ENCODE measurements around the gene TRERF1. TPM values are rescaled to one million over a fixed set of nuclear protein-coding genes. Genes with fewer than 3 reads are reported as not detected.

Gene TRERF1
- total RNA-seq, 4 donors from 2014 or later: 2.5 to 8.0 (median 3.4) TPM

DNA sequence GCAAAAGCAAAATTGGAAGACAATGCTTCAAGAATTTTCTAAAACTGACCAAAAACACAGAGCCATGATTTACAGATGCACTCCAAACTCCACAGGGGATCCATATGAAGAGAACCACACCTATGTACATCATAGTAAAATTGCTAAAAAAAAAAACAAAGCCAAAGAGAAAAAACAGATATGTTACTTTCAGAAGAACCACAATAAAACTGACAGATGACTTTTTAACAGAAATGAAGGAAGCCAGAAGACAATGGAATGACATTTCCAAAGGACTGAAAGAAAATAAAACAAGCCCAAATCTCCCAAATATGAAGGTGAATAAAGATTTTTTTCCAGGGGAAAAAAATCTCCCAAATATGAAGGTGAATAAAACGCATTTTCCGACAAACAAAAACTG lies 17.5 kb downstream of the TRERF1 start:
- in situ Hi-C loops (cut with MboI; ENCODE audit: low pct_ligation_motif_present in 1 of 4, low pct_unique_long_range_greater_than_20kb in 1 of 4, low sequenced_read_pairs in 3 of 4) (no loop called here), intact Hi-C loops (cut with DNase I; ENCODE audit: low total_unique reads) (no loop called here)
- Histone ChIP-seq H3K4me1 (peaks cover 0 to 7% (median 2%) of the 10 kb centered on the region in 4 donors), H3K27me3 (no peaks in the 10 kb centered on the region), H3K4me3 (no peak overlapping the region), H3K27ac (no peak overlapping the region), H3K36me3 (no peaks in the 10 kb centered on the region), H3K9me3 (peaks cover 10 to 15% of the 10 kb centered on the region in 2 donors)
- TF ChIP-seq POLR2AphosphoS5 (IDR thresholded peaks at IDR 0.05): no peak
- no peak for TF ChIP-seq POLR2A (IDR thresholded peaks at IDR 0.05)
- TF ChIP-seq EP300 (IDR thresholded peaks at IDR 0.05; ENCODE audit: low read depth): no peak
- TF ChIP-seq, protein P1, sequence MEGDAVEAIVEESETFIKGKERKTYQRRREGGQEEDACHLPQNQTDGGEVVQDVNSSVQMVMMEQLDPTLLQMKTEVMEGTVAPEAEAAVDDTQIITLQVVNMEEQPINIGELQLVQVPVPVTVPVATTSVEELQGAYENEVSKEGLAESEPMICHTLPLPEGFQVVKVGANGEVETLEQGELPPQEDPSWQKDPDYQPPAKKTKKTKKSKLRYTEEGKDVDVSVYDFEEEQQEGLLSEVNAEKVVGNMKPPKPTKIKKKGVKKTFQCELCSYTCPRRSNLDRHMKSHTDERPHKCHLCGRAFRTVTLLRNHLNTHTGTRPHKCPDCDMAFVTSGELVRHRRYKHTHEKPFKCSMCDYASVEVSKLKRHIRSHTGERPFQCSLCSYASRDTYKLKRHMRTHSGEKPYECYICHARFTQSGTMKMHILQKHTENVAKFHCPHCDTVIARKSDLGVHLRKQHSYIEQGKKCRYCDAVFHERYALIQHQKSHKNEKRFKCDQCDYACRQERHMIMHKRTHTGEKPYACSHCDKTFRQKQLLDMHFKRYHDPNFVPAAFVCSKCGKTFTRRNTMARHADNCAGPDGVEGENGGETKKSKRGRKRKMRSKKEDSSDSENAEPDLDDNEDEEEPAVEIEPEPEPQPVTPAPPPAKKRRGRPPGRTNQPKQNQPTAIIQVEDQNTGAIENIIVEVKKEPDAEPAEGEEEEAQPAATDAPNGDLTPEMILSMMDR (IDR thresholded peaks at IDR 0.05): no peak
- WGBS, 2 donors (ENCODE audit: low coverage in 1 of 2): 94 to 100% methylated on average over 2 of the region's 2 CpGs
- no peak for DNase-seq

GRCh38 chr6:42433409-42433808 lies 18.3 kb downstream of the TRERF1 start:
- Histone ChIP-seq H3K27ac (no peak overlapping the region), H3K36me3 (no peaks in the 10 kb centered on the region), H3K4me3 (no peak overlapping the region), H3K27me3 (no peaks in the 10 kb centered on the region), H3K9me3 (peaks cover 10 to 15% of the 10 kb centered on the region in 2 donors), H3K4me1 (peaks cover 0 to 12% (median 11%) of the 10 kb centered on the region in 4 donors)
- in situ Hi-C loops (cut with MboI; ENCODE audit: low pct_ligation_motif_present in 1 of 4, low pct_unique_long_range_greater_than_20kb in 1 of 4, low sequenced_read_pairs in 3 of 4): no loop called here
- intact Hi-C loops (cut with DNase I; ENCODE audit: low total_unique reads): no loop called here
- TF ChIP-seq EP300 (IDR thresholded peaks at IDR 0.05; ENCODE audit: low read depth) (no peak), POLR2A (IDR thresholded peaks at IDR 0.05) (no peak), POLR2AphosphoS5 (IDR thresholded peaks at IDR 0.05) (no peak)
- DNase-seq: no peak
- WGBS, 2 donors (ENCODE audit: low coverage in 1 of 2): 100% methylated on average over 2 of the region's 2 CpGs

- intact Hi-C loops (cut with DNase I; ENCODE audit: low total_unique reads) (no loop called here), in situ Hi-C loops (cut with MboI; ENCODE audit: low pct_ligation_motif_present in 1 of 4, low pct_unique_long_range_greater_than_20kb in 1 of 4, low sequenced_read_pairs in 3 of 4) (no loop called here)
- Histone ChIP-seq H3K36me3 (no peaks in the 10 kb centered on the region), H3K9me3 (peaks cover 10 to 15% of the 10 kb centered on the region in 2 donors), H3K4me3 (no peak overlapping the region), H3K27ac (no peak overlapping the region), H3K4me1 (peaks cover 0 to 18% (median 12%) of the 10 kb centered on the region in 4 donors), H3K27me3 (no peaks in the 10 kb centered on the region)
- TF ChIP-seq, protein P1 (IDR thresholded peaks at IDR 0.05): no peak
- TF ChIP-seq EP300 (IDR thresholded peaks at IDR 0.05; ENCODE audit: low read depth): no peak
- TF ChIP-seq POLR2AphosphoS5 (IDR thresholded peaks at IDR 0.05): no peak
- no peak for TF ChIP-seq POLR2A (IDR thresholded peaks at IDR 0.05)
- no peak for DNase-seq
- WGBS, 2 donors (ENCODE audit: low coverage in 1 of 2): 90 to 100% methylated on average over 3 of the region's 3 CpGs
Observed at GRCh38 chr6:42431877-42432276, 19.8 kb downstream of the TRERF1 start.

GRCh38 chr6:42431356-42431755 lies 20.4 kb downstream of the TRERF1 start:
- no peaks in the 10 kb centered on the region for H3K27me3 ChIP-seq
- no peak for TF ChIP-seq EP300 (IDR thresholded peaks at IDR 0.05; ENCODE audit: low read depth)
- TF ChIP-seq, protein P1 (IDR thresholded peaks at IDR 0.05): no peak
- TF ChIP-seq POLR2AphosphoS5 (IDR thresholded peaks at IDR 0.05): no peak
- no peak for TF ChIP-seq POLR2A (IDR thresholded peaks at IDR 0.05)
- H3K36me3 ChIP-seq: no peaks in the 10 kb centered on the region
- H3K4me1 ChIP-seq: peaks cover 0 to 18% (median 12%) of the 10 kb centered on the region in 4 donors
- 97 to 100% methylated on average over 3 of the region's 3 CpGs for WGBS, 2 donors (ENCODE audit: low coverage in 1 of 2)
- in situ Hi-C loops (cut with MboI; ENCODE audit: low pct_ligation_motif_present in 1 of 4, low pct_unique_long_range_greater_than_20kb in 1 of 4, low sequenced_read_pairs in 3 of 4): no loop called here
- no peak overlapping the region for H3K4me3 ChIP-seq
- intact Hi-C loops (cut with DNase I; ENCODE audit: low total_unique reads): no loop called here
- peaks cover 10 to 15% of the 10 kb centered on the region in 2 donors for H3K9me3 ChIP-seq
- DNase-seq: no peak
- H3K27ac ChIP-seq: no peak overlapping the region

- intact Hi-C loops (cut with DNase I; ENCODE audit: low total_unique reads) (no loop called here), in situ Hi-C loops (cut with MboI; ENCODE audit: low pct_ligation_motif_present in 1 of 4, low pct_unique_long_range_greater_than_20kb in 1 of 4, low sequenced_read_pairs in 3 of 4) (no loop called here)
- whole genome bisulfite sequencing, 2 donors (ENCODE audit: low coverage in 1 of 2): 96 to 98% methylated on average over 6 to 7 of the region's 7 CpGs
- Histone ChIP-seq H3K4me1 (peaks cover 0 to 25% (median 12%) of the 10 kb centered on the region in 4 donors), H3K27me3 (no peaks in the 10 kb centered on the region), H3K4me3 (no peak overlapping the region), H3K9me3 (peaks cover 10 to 15% of the 10 kb centered on the region in 2 donors), H3K27ac (no peak overlapping the region), H3K36me3 (no peaks in the 10 kb centered on the region)
- no peak for DNase-seq
- TF ChIP-seq POLR2A (IDR thresholded peaks at IDR 0.05) (no peak), POLR2AphosphoS5 (IDR thresholded peaks at IDR 0.05) (no peak), EP300 (IDR thresholded peaks at IDR 0.05; ENCODE audit: low read depth) (no peak)
- TF ChIP-seq, protein P1 (IDR thresholded peaks at IDR 0.05): no peak
Observed at GRCh38 chr6:42429836-42430235, 21.9 kb downstream of the TRERF1 start.

Data from transverse colon (tissue), 4 donors.